Suprapubic skin (tissue), 4 donors: ENCODE measurements around the gene ADAMTS12. TPM values are rescaled to one million over a fixed set of nuclear protein-coding genes. Genes with fewer than 3 reads are reported as not detected.
"Not testable (repeated sequence)": the region's sequence is repeated elsewhere in the genome, so short reads cannot be mapped to it uniquely, and the experiment has no call there.

Source experiments
- DNase-seq, 2 donors: peaks; one replicate each; pipeline ENCODE4 v3.0.0-alpha.2; 2019; ENCODE audit warnings: low spot score in 2 of 2
- H3K27ac ChIP-seq: fragments of 200-600 bp; sonication (generic); one replicate; pipeline ENCODE4 v1.5.1; 2019
- H3K27me3 ChIP-seq: fragments of 200-600 bp; sonication (generic); one replicate; pipeline ENCODE4 v1.5.1; 2019
- H3K36me3 ChIP-seq: fragments of 200-600 bp; sonication (generic); one replicate; pipeline ENCODE4 v1.5.1; 2019
- H3K4me1 ChIP-seq: fragments of 200-600 bp; sonication (generic); one replicate; pipeline ENCODE4 v1.5.1; 2019
- H3K4me3 ChIP-seq: fragments of 200-600 bp; sonication (generic); one replicate; pipeline ENCODE4 v1.5.1; 2019; ENCODE audit warnings: mild to moderate bottlenecking
- H3K9me3 ChIP-seq: fragments of 200-600 bp; sonication (generic); one replicate; pipeline ENCODE4 v1.5.1; 2019
- CTCF ChIP-seq, 2 donors: fragments of 200-600 bp in 1 of 2; fragments of 450-650 bp in 1 of 2; sonication (generic) in 1 of 2; IDR thresholded peaks; one replicate each; pipeline ENCODE4 v1.5.1; 2016 to 2019; ENCODE audit warnings: antibody characterized with exemption in 2 of 2, mild to moderate bottlenecking in 1 of 2, moderate library complexity in 1 of 2
- EP300 ChIP-seq: sonication (generic); formaldehyde crosslinking; IDR thresholded peaks from one replicate; pipeline ENCODE4 v1.6.1; 2017; ENCODE audit warnings: antibody characterized with exemption
- POLR2A ChIP-seq, 2 donors: fragments of 450-650 bp; IDR thresholded peaks; one replicate each; pipeline ENCODE4 v1.6.1; 2017; ENCODE audit warnings: antibody characterized with exemption in 2 of 2, mild to moderate bottlenecking in 2 of 2, moderate library complexity in 2 of 2
- POLR2AphosphoS5 ChIP-seq, 3 donors: sonication (generic); formaldehyde crosslinking; IDR thresholded peaks; one replicate each; pipeline ENCODE4 v1.6.1; 2017; ENCODE audit warnings: antibody characterized with exemption in 3 of 3
- WGBS: methylation state at CpG from one replicate; pipeline ENCODE4 v1.1.5; 2018; 5-methylcytosine and 5-hydroxymethylcytosine counted together
- total RNA-seq, 4 donors: library from RNA; depleted of rRNA; stranded (reverse); fragments of >200 nt; gene quantifications; one replicate each; pipeline ENCODE4 v1.1.0, GENCODE V29; 2016

The ADAMTS12 gene
- total RNA-seq, 4 donors from 2014 or later: 0.26 to 1.3 (median 0.57) TPM

GRCh38 chr5:33883482-33883881, 8.3 kb downstream of the ADAMTS12 start:
- Histone ChIP-seq H3K36me3 (no peaks in the 10 kb centered on the region), H3K9me3 (no peaks in the 10 kb centered on the region), H3K27me3 (no peaks in the 10 kb centered on the region), H3K4me3 (no peak overlapping the region), H3K4me1 (no peaks in the 10 kb centered on the region), H3K27ac (no peak overlapping the region)
- DNase-seq: no peak
- TF ChIP-seq POLR2AphosphoS5 (IDR thresholded peaks at IDR 0.05): no peak
- no peak for TF ChIP-seq CTCF (IDR thresholded peaks at IDR 0.05)
- no peak for TF ChIP-seq POLR2A (IDR thresholded peaks at IDR 0.05)
- TF ChIP-seq EP300: no peak
- WGBS: 88% methylated on average over 3 of the region's 3 CpGs

GRCh38 chr5:33880319-33880718, 11.5 kb downstream of the ADAMTS12 start:
- Histone ChIP-seq H3K36me3 (no peaks in the 10 kb centered on the region), H3K9me3 (no peaks in the 10 kb centered on the region), H3K4me1 (no peaks in the 10 kb centered on the region), H3K4me3 (no peak overlapping the region), H3K27ac (no peak overlapping the region), H3K27me3 (no peaks in the 10 kb centered on the region)
- WGBS: 90% methylated on average over 3 of the region's 3 CpGs
- TF ChIP-seq POLR2A (IDR thresholded peaks at IDR 0.05) (no peak), CTCF (IDR thresholded peaks at IDR 0.05) (no peak), EP300 (no peak), POLR2AphosphoS5 (IDR thresholded peaks at IDR 0.05) (no peak)
- DNase-seq: no peak

- no peak for DNase-seq
- Histone ChIP-seq H3K4me1 (no peaks in the 10 kb centered on the region), H3K4me3 (no peak overlapping the region), H3K9me3 (no peaks in the 10 kb centered on the region), H3K27me3 (no peaks in the 10 kb centered on the region), H3K36me3 (no peaks in the 10 kb centered on the region), H3K27ac (no peak overlapping the region)
- TF ChIP-seq EP300 (no peak), POLR2AphosphoS5 (IDR thresholded peaks at IDR 0.05) (no peak), CTCF (IDR thresholded peaks at IDR 0.05) (no peak), POLR2A (IDR thresholded peaks at IDR 0.05) (no peak)
- WGBS: 81% methylated on average over 4 of the region's 4 CpGs
Observed at GRCh38 chr5:33877449-33877848, 14.3 kb downstream of the ADAMTS12 start.

GRCh38 chr5:33867241-33867640, 24.5 kb downstream of the ADAMTS12 start:
- TF ChIP-seq POLR2A (IDR thresholded peaks at IDR 0.05): no peak
- TF ChIP-seq CTCF (IDR thresholded peaks at IDR 0.05): no peak
- no peak for TF ChIP-seq POLR2AphosphoS5 (IDR thresholded peaks at IDR 0.05)
- TF ChIP-seq EP300: no peak
- no peaks in the 10 kb centered on the region for H3K36me3 ChIP-seq
- WGBS: 96% methylated on average over 1 of the region's 1 CpG
- H3K9me3 ChIP-seq: peaks cover 10% of the 10 kb centered on the region
- no peaks in the 10 kb centered on the region for H3K27me3 ChIP-seq
- H3K4me1 ChIP-seq: no peaks in the 10 kb centered on the region
- no peak overlapping the region for H3K27ac ChIP-seq
- H3K4me3 ChIP-seq: no peak overlapping the region
- no peak for DNase-seq

GRCh38 chr5:33859177-33859576, 32.6 kb downstream of the ADAMTS12 start:
- H3K4me3 ChIP-seq, H3K4me1 ChIP-seq, H3K9me3 ChIP-seq, H3K27ac ChIP-seq, H3K36me3 ChIP-seq, H3K27me3 ChIP-seq, DNase-seq: not testable (repeated sequence)
- 40% methylated on average over 4 of the region's 4 CpGs for WGBS

GRCh38 chr5:33857037-33857436, 34.8 kb downstream of the ADAMTS12 start:
- no peak for DNase-seq
- Histone ChIP-seq H3K27me3 (no peaks in the 10 kb centered on the region), H3K9me3 (no peaks in the 10 kb centered on the region), H3K27ac (no peak overlapping the region), H3K4me1 (peaks cover 4% of the 10 kb centered on the region), H3K4me3 (no peak overlapping the region), H3K36me3 (no peaks in the 10 kb centered on the region)
- TF ChIP-seq POLR2A (IDR thresholded peaks at IDR 0.05): no peak
- TF ChIP-seq CTCF (IDR thresholded peaks at IDR 0.05): no peak
- TF ChIP-seq EP300: no peak
- no peak for TF ChIP-seq POLR2AphosphoS5 (IDR thresholded peaks at IDR 0.05)
- WGBS: 90% methylated on average over 5 of the region's 5 CpGs
